Kidney epithelial cell (primary cell): ENCODE data around the gene USP47. TPM values are rescaled to one million over a fixed set of nuclear protein-coding genes. Genes with fewer than 3 reads are reported as not detected.

Experiments
- DNase-seq: peaks from one replicate; pipeline ENCODE4 v3.0.0-alpha.2; 2010; ENCODE audit warnings: low read depth
- H3K27me3 ChIP-seq: 2 replicates; pipeline ENCODE4 v1.6.0; 2011; ENCODE audit warnings: low read length; ENCODE audit not compliant: control insufficient read depth, insufficient read depth
- H3K36me3 ChIP-seq: 2 replicates; pipeline ENCODE4 v1.5.1; 2011; ENCODE audit warnings: low read length; ENCODE audit not compliant: control insufficient read depth, insufficient read depth
- H3K4me3 ChIP-seq: 2 replicates; pipeline ENCODE4 v1.5.1; 2011; ENCODE audit warnings: low read depth, mild to moderate bottlenecking, control low read depth, low read length
- CTCF ChIP-seq: IDR thresholded peaks from 2 replicates; pipeline ENCODE4 v1.5.1; 2011; ENCODE audit warnings: mild to moderate bottlenecking, moderate library complexity, low read length, control low read depth, inconsistent platforms; ENCODE audit not compliant: insufficient read depth, poor library complexity, severe bottlenecking
- total RNA-seq: library from RNA; depleted of rRNA; stranded (reverse); fragments of >200 nt; gene quantifications from 2 replicates; pipeline ENCODE4 v1.2.3, GENCODE V29; 2015

Gene USP47
- total RNA-seq, 1 donor from 2014 or later, result 46.3 TPM

- no peaks in the 10 kb centered on the region for H3K36me3 ChIP-seq
Observed at GRCh38 chr11:11959601-11960000, 117.8 kb downstream of the USP47 start.

GRCh38 chr11:11960687-11961086 lies 118.9 kb downstream of the USP47 start:
- Histone ChIP-seq H3K27me3 (no peaks in the 10 kb centered on the region), H3K36me3 (no peaks in the 10 kb centered on the region), H3K4me3 (no peak overlapping the region)
- TF ChIP-seq CTCF, result no peak
- no peak for DNase-seq

More at GRCh38 chr11:11959601-11960000, 117.8 kb downstream of the USP47 start:
- no peaks in the 10 kb centered on the region for H3K27me3 ChIP-seq
- no peak for DNase-seq
- TF ChIP-seq CTCF, result no peak
- H3K4me3 ChIP-seq, result no peak overlapping the region

- no peaks in the 10 kb centered on the region for H3K36me3 ChIP-seq
- DNase-seq, result no peak
- no peak overlapping the region for H3K4me3 ChIP-seq
- H3K27me3 ChIP-seq, result no peaks in the 10 kb centered on the region
- TF ChIP-seq CTCF, result no peak
Observed at GRCh38 chr11:11961399-11962028, 119.7 kb downstream of the USP47 start.

- no peak for DNase-seq
- no peak overlapping the region for H3K4me3 ChIP-seq
- no peaks in the 10 kb centered on the region for H3K36me3 ChIP-seq
- no peak for TF ChIP-seq CTCF
- H3K27me3 ChIP-seq, result no peaks in the 10 kb centered on the region
Observed at GRCh38 chr11:11963067-11963466, 121.3 kb downstream of the USP47 start.

- Histone ChIP-seq H3K36me3 (no peaks in the 10 kb centered on the region), H3K4me3 (no peak overlapping the region), H3K27me3 (no peaks in the 10 kb centered on the region)
- no peak for TF ChIP-seq CTCF
- DNase-seq, result no peak
Observed at GRCh38 chr11:11963842-11964773, 122.3 kb downstream of the USP47 start.
